ENCODE results near the gene TNPO3.
A peak's percentile ranks its signal among the peaks of the same experiment; 100 is the strongest.

Gene TNPO3

GRCh38 chr7:128941323-128941890, 113.5 kb downstream of the TNPO3 start:
- H3K4me1 Mint-ChIP-seq (ENCODE audit: low read depth in 2 of 2): peaks cover 21 to 29% of the 10 kb centered on the region in 2 donors
- H3K36me3 Mint-ChIP-seq (ENCODE audit: insufficient read depth): peaks cover 18% of the 10 kb centered on the region
- H3K27ac Mint-ChIP-seq: peak overlapping the region; percentile 40 to 65
- H3K27me3 Mint-ChIP-seq: peaks cover 9 to 22% of the 10 kb centered on the region in 2 donors
- no peaks in the 10 kb centered on the region for H3K9me3 Mint-ChIP-seq
- DNase-seq: no peak
- no peak for ATAC-seq (replicated peaks)
- H3K4me3 Mint-ChIP-seq: peak overlapping the region; percentile 30 to 80

- Mint-ChIP-seq H3K9me3 (no peaks in the 10 kb centered on the region), H3K27me3 (peaks cover 9 to 22% of the 10 kb centered on the region in 2 donors), H3K4me3 (peak overlapping the region; percentile 30 to 80), H3K27ac (peak overlapping the region; percentile 40 to 65), H3K36me3 (ENCODE audit: insufficient read depth) (peaks cover 18% of the 10 kb centered on the region), H3K4me1 (ENCODE audit: low read depth in 2 of 2) (peaks cover 21 to 29% of the 10 kb centered on the region in 2 donors)
- DNase-seq (no peak), ATAC-seq (replicated peaks) (peak; percentile 40)
Measured at GRCh38 chr7:128940494-128941322, 114.2 kb downstream of the TNPO3 start.

GRCh38 chr7:128939861-128940410, 115.0 kb downstream of the TNPO3 start:
- Mint-ChIP-seq H3K9me3 (no peaks in the 10 kb centered on the region), H3K27ac (peak overlapping the region in 1 of 2 donors; percentile 65), H3K36me3 (ENCODE audit: insufficient read depth) (peaks cover 11% of the 10 kb centered on the region), H3K4me3 (peak overlapping the region; percentile 80 to 88), H3K4me1 (ENCODE audit: low read depth in 2 of 2) (peaks cover 21 to 29% of the 10 kb centered on the region in 2 donors), H3K27me3 (peaks cover 9 to 22% of the 10 kb centered on the region in 2 donors)
- DNase-seq (no peak), ATAC-seq (replicated peaks) (no peak)

GRCh38 chr7:128939075-128939860, 115.6 kb downstream of the TNPO3 start:
- Mint-ChIP-seq H3K36me3 (ENCODE audit: insufficient read depth) (peaks cover 11% of the 10 kb centered on the region), H3K4me3 (peak overlapping the region; percentile 80 to 88), H3K9me3 (no peaks in the 10 kb centered on the region), H3K27me3 (peaks cover 9 to 22% of the 10 kb centered on the region in 2 donors), H3K4me1 (ENCODE audit: low read depth in 2 of 2) (peaks cover 21 to 29% of the 10 kb centered on the region in 2 donors), H3K27ac (peak overlapping the region in 1 of 2 donors; percentile 65)
- DNase-seq (no peak), ATAC-seq (replicated peaks) (peak; percentile 57)

- H3K9me3 Mint-ChIP-seq: no peaks in the 10 kb centered on the region
- H3K4me3 Mint-ChIP-seq: peak overlapping the region; percentile 80 to 88
- peaks cover 11% of the 10 kb centered on the region for H3K36me3 Mint-ChIP-seq (ENCODE audit: insufficient read depth)
- H3K27me3 Mint-ChIP-seq: peaks cover 9 to 22% of the 10 kb centered on the region in 2 donors
- H3K4me1 Mint-ChIP-seq (ENCODE audit: low read depth in 2 of 2): peaks cover 21 to 29% of the 10 kb centered on the region in 2 donors
- peak overlapping the region; percentile 65 to 89 for H3K27ac Mint-ChIP-seq
- DNase-seq (no peak), ATAC-seq (replicated peaks) (peak; percentile 38)
Measured at GRCh38 chr7:128938544-128939074, 116.3 kb downstream of the TNPO3 start.

GRCh38 chr7:128937647-128938543, 117.0 kb downstream of the TNPO3 start, which contains the start of gene IRF5:
Gene IRF5 (plus strand): TSS chr7:128937927. CDS start chr7:128942082, 4,155 bp downstream.
- ATAC-seq (replicated peaks) (peak; percentile 21), DNase-seq (no peak)
- H3K27me3 Mint-ChIP-seq: peaks cover 9 to 22% of the 10 kb centered on the region in 2 donors
- H3K9me3 Mint-ChIP-seq: no peaks in the 10 kb centered on the region
- peak within 1 kb of the TSS; percentile 65 to 89 for H3K27ac Mint-ChIP-seq
- H3K4me3 Mint-ChIP-seq: peak within 1 kb of the TSS; percentile 80 to 88
- H3K36me3 Mint-ChIP-seq (ENCODE audit: insufficient read depth): peaks cover 11% of the 10 kb centered on the region
- peaks cover 27 to 35% of the 10 kb centered on the region in 2 donors for H3K4me1 Mint-ChIP-seq (ENCODE audit: low read depth in 2 of 2)

- H3K27me3 Mint-ChIP-seq: peaks cover 9 to 22% of the 10 kb centered on the region in 2 donors
- H3K4me1 Mint-ChIP-seq (ENCODE audit: low read depth in 2 of 2): peaks cover 27 to 41% of the 10 kb centered on the region in 2 donors
- ATAC-seq (replicated peaks) (no peak), DNase-seq (no peak)
- H3K36me3 Mint-ChIP-seq (ENCODE audit: insufficient read depth): peaks cover 11% of the 10 kb centered on the region
- peak overlapping the region; percentile 80 to 88 for H3K4me3 Mint-ChIP-seq
- peak overlapping the region; percentile 12 to 61 for H3K27ac Mint-ChIP-seq
- H3K9me3 Mint-ChIP-seq: no peaks in the 10 kb centered on the region
Measured at GRCh38 chr7:128937271-128937646, 117.7 kb downstream of the TNPO3 start.

GRCh38 chr7:128936798-128937197, 118.1 kb downstream of the TNPO3 start:
- H3K27me3 Mint-ChIP-seq: peaks cover 9 to 22% of the 10 kb centered on the region in 2 donors
- ATAC-seq (replicated peaks) (no peak), DNase-seq (no peak)
- peak overlapping the region; percentile 80 to 88 for H3K4me3 Mint-ChIP-seq
- peak overlapping the region; percentile 12 to 61 for H3K27ac Mint-ChIP-seq
- H3K36me3 Mint-ChIP-seq (ENCODE audit: insufficient read depth): peaks cover 11% of the 10 kb centered on the region
- peaks cover 27 to 41% of the 10 kb centered on the region in 2 donors for H3K4me1 Mint-ChIP-seq (ENCODE audit: low read depth in 2 of 2)
- H3K9me3 Mint-ChIP-seq: no peaks in the 10 kb centered on the region

GRCh38 chr7:128935342-128935730, 119.6 kb downstream of the TNPO3 start:
- peaks cover 9 to 22% of the 10 kb centered on the region in 2 donors for H3K27me3 Mint-ChIP-seq
- H3K9me3 Mint-ChIP-seq: no peaks in the 10 kb centered on the region
- peaks cover 4% of the 10 kb centered on the region for H3K36me3 Mint-ChIP-seq (ENCODE audit: insufficient read depth)
- DNase-seq: no peak
- no peak overlapping the region for H3K27ac Mint-ChIP-seq
- peaks cover 18 to 29% of the 10 kb centered on the region in 2 donors for H3K4me1 Mint-ChIP-seq (ENCODE audit: low read depth in 2 of 2)
- no peak overlapping the region for H3K4me3 Mint-ChIP-seq
- ATAC-seq (replicated peaks): no peak

- DNase-seq (no peak), ATAC-seq (replicated peaks) (no peak)
- no peak overlapping the region for H3K27ac Mint-ChIP-seq
- H3K27me3 Mint-ChIP-seq: peaks cover 9 to 22% of the 10 kb centered on the region in 2 donors
- H3K4me3 Mint-ChIP-seq: no peak overlapping the region
- H3K9me3 Mint-ChIP-seq: no peaks in the 10 kb centered on the region
- peaks cover 4% of the 10 kb centered on the region for H3K36me3 Mint-ChIP-seq (ENCODE audit: insufficient read depth)
- peaks cover 18 to 24% of the 10 kb centered on the region in 2 donors for H3K4me1 Mint-ChIP-seq (ENCODE audit: low read depth in 2 of 2)
Measured at GRCh38 chr7:128934361-128935341, 120.3 kb downstream of the TNPO3 start.

GRCh38 chr7:128933180-128933891, 121.6 kb downstream of the TNPO3 start:
- ATAC-seq (replicated peaks): peak; percentile 79
- Mint-ChIP-seq H3K4me1 (ENCODE audit: low read depth in 2 of 2) (peaks cover 13 to 21% of the 10 kb centered on the region in 2 donors), H3K27ac (peak overlapping the region in 1 of 2 donors; percentile 56), H3K27me3 (peaks cover 9 to 17% of the 10 kb centered on the region in 2 donors), H3K36me3 (ENCODE audit: insufficient read depth) (peaks cover 4% of the 10 kb centered on the region), H3K4me3 (peak overlapping the region; percentile 65 to 71), H3K9me3 (no peaks in the 10 kb centered on the region)
- DNase-seq: peak in 2 of 3 experiments; percentile 14 to 20

Data from effector memory CD8-positive, alpha-beta T cell (primary cell).